Activated CD4-positive, alpha-beta T cell treated with anti-CD3 and anti-CD28 coated beads for 4 hours (primary cell): ENCODE measurements around the gene SMO.
"Not testable (repeated sequence)": the region's sequence is repeated elsewhere in the genome, so short reads cannot be mapped to it uniquely, and the experiment has no call there.

Source experiments
- DNase-seq, 2 donors: peaks; one replicate each; pipeline ENCODE4 v3.0.0-alpha.2; 2020

The SMO gene

GRCh38 chr7:129209067-129209926 is 20.9 kb downstream of the SMO start:
- DNase-seq: no peak

GRCh38 chr7:129210256-129210988 is 22.0 kb downstream of the SMO start:
- peak; percentile 42 to 57 for DNase-seq

DNA sequence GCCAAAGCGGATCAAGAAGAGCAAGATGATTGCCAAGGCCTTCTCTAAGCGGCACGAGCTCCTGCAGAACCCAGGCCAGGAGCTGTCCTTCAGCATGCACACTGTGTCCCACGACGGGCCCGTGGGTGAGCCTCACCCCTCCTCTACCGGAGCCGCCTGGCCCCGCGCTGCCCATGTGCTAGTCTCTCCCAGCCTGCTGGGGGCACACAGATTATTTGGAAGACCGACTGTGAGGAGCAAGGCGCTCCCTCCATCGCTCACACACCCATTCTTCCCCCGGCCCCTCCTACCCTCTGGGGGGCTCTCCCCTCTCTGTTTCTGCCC is 22.5 kb downstream of the SMO start:
- no peak for DNase-seq

DNA sequence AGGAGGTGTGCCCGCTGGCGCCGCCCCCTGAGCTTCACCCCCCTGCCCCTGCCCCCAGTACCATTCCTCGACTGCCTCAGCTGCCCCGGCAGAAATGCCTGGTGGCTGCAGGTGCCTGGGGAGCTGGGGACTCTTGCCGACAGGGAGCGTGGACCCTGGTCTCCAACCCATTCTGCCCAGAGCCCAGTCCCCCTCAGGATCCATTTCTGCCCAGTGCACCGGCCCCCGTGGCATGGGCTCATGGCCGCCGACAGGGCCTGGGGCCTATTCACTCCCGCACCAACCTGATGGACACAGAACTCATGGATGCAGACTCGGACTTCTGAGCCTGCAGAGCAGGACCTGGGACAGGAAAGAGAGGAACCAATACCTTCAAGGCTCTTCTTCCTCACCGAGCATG is 23.7 kb downstream of the SMO start:
- DNase-seq: no peak

GRCh38 chr7:129212596-129212995 is 24.2 kb downstream of the SMO start:
- DNase-seq: no peak

GRCh38 chr7:129213828-129214227 is 25.4 kb downstream of the SMO start:
- DNase-seq: no peak

DNA sequence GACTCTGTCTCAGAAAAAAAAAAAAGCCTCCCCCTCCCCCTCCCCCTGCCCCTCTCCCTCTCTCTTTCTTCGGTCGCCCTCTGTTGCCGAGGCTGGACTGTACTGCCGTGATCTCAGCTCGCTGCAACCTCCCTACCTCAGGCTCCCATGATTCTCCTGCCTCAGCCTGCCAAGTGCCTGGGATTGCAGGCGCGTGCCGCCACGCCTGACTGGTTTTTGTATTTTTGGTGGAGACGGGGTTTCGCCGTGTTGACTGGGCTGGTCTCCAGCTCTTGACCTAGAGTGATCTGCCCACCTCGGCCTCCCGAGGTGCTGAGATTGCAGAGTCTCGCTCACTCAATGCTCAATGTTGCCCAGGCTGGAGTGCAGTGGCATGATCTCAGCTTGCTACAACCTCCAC is 27.3 kb downstream of the SMO start:
- DNase-seq: not testable (repeated sequence)

DNA sequence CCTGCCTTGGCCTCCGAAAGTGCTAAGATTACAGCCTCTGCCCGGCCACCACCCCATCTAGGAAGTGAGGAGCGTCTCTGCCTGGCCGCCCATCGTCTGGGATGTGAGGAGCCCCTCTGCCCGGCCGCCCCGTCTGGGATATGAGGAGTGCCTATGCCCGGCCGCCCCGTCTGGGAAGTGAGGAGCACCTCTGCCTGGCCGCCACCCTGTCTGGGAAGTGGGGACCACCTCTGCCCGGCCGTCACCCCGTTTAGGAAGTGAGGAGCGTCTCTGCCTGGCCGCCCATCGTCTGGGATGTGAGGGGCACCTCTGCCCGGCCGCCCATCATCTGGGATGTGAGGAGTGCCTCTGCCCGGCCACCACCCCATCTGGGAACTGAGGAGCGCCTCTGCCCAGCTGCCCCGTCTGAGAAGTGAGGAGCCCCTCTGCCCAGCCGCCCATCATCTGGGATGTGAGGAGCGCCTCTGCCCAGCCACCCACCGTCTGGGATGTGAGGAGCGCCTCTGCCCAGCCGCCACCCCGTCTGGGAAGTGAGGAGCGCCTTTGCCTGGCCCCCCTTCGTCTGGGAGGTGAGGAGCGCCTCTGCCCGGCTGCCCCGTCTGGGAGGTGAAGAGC is 27.8 kb downstream of the SMO start:
- not testable (repeated sequence) for DNase-seq

DNA sequence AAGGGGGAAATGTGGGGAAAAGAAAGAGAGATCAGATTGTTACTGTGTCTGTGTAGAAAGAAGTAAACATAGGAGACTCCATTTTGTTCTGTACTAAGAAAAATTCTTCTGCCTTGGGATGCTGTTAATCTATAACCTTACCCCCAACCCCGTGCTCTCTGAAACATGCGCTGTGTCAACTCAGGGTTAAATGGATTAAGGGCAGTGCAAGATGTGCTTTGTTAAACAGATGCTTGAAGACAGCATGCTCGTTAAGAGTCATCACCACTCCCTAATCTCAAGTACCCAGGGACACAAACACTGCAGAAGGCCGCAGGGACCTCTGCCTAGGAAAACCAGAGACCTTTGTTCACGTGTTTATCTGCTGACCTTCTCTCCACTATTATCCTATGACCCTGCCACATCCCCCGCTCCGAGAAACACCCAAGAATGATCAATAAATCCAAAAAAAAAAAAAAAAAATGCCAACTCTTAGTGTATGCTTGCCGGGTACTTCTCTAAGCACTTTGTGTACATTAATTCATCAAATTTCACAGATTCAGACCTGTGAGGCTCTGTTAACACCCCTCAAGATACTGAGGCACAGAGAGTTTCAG is 28.5 kb downstream of the SMO start:
- DNase-seq: not testable (repeated sequence)

DNA sequence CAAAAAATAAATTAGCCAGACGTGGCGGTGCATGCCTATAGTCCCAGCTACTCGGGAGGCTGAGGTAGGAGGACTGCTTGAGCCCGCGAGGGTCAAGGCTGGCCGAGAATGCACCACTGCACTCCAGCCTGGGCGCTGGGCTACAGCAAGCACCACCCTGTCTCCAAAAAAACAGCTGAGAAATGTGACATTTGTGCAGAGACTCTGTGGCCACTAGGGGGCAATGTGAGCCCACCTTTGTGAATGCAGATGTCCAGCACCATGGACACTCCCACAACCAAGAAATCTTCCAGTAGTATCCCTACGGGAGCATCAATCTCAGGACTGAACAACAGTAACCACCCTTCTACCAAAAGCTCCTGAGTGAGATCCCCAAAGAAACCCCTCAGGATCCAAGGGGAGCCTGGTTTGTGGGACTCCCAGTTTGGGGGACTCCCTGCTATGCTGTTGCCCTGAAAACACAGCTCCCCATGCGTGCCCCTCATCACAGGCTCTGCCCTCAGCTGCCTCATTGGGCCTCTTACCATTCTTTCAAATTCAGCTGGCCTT is 30.2 kb downstream of the SMO start:
- DNase-seq: peak; percentile 73 to 81

- DNase-seq: not testable (repeated sequence)
These were observed 30.7 kb downstream of the SMO start for GRCh38 chr7:129219166-129219565.

DNA sequence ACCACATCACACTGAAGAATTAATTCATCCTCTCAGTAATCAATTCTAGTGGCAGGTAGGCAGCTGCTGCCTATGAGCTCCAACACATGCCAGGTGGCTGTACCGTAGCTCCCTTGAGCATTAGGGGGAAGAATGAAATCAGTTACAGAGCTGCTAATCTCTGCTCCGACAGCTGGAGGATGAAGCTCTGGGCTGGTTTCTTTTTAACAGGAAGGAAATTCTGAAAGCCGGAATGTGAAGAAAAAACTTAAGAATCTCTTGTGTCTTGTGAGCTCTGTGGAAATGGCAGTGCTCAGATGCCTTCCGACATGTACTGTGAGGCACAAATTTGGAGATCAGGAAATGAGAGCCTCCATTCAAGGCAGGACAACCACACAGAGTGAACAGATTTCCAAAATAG is 33.6 kb downstream of the SMO start:
- DNase-seq: no peak

DNA sequence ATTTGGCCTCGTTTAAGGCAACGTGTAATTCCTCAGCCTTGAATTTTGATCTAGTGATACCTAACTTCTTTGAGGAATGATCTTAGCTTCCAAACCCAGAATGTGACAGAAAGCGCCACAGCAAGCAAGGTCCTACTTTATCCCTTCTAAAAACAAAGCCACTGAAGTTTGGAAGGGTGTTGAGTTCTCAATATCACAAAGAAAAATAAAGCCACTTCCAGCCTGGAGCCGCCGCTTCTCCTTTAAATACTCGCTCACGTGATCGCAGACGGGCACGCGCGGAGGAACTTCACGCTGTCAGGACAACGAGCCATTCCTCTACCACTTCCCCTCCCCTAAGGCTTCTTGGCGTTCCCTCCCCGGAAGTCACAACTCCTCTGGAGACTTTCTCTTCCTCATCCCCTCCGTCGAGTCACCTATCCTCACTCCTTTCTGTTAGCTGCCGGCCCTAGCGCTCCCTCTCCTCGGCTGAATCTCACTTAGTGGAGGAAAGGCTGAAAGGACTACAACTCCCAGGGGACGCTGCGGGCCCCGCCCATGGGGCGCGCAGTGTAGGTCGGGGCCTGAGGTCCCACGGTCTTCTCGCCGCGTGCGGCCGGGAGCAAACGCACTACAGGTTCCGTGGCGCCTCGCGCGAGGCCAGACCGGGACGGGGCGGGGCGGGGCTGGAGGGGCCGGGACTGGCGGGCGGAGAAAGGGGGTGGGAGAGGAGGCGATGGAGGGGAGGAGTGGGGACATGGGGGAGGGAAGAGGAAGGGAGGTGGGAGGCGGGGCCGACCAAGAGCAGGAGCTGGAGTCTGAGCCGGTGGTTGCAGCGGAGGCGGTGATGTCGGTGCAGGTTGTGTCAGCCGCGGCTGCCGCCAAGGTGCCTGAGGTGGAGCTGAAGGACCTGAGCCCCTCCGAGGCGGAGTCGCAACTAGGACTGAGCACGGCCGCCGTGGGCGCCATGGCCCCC is 36.1 kb downstream of the SMO start, which contains the start of gene AHCYL2:
TSS of gene AHCYL2 (plus strand) at position 780 of the 955 bp plus-strand sequence.
- peak; percentile 98 for DNase-seq

- peak; percentile 52 to 55 for DNase-seq
These were observed 36.9 kb downstream of the SMO start for GRCh38 chr7:129225206-129225930.

- DNase-seq: no peak
These were observed 37.6 kb downstream of the SMO start for GRCh38 chr7:129225931-129226572.

DNA sequence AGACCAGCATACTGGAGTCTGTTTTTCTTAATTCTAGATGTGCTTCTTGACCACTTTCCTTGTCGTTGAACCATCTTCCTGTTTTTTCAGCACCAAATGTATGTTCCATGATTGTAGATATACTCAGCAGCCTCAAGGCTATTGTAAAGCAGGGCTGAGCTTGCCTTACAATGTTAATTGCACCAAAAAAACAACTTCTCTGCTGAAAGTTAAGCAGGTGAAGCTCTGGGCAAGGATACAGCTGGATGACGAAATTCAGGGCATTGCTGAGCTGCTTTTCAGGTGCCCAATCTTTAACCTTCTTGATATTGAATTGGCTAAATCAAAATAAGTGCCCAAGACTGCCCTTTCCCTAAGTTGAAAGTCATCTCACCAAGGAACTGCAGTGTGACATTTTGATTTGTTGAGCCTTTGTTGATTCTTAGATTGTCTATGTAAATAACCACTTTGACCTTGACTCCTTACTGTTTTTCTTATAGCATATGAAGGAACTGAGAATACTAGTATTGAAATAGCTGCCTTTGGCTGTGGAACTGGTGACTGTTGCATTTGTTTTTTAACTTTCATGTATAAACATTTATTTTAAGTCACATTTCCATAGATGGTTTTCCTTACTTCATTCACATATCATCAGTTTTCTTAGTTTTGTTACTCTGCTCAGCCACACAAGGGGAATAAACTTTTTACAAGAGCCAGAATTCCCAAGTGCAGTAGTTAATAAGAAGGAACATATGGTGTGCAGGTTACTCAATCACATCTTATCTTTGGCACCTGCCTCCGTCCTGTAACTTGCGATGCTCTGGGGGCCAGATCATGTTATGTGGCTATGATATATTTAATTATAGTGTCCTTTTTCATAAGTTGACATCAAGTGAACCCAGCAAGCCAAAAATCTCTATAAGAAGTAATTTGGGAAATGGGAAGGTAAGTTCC is 39.5 kb downstream of the SMO start:
- DNase-seq: no peak

- DNase-seq: no peak
These were observed 40.2 kb downstream of the SMO start for GRCh38 chr7:129228633-129229032.

DNA sequence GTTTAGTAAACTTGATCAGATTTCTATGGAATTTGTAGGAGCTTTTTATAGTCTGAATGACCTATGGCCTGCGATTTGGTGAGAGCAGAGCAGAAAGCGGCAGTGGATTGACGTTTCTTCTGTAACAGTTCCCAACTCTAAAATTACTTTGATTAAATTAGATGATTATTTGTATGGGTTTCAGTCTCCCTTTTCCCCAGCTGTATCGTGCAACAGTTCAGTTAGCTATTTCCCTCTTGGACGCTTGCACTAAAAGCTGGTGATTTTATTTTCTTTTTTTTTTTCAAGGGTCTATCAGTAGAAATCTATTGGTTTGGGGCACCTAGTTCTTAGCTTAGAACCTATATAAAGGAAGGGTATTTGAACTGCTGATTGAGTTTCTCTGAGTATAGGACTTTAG is 43.2 kb downstream of the SMO start:
- DNase-seq: no peak

GRCh38 chr7:129238546-129238945 is 50.1 kb downstream of the SMO start:
- DNase-seq: no peak
